OCI-LY7 (cell line): Measurements from ENCODE around the gene GEMIN5. TPM values are rescaled to one million over a fixed set of nuclear protein-coding genes. Genes with fewer than 3 reads are reported as not detected.

Experiments
- BruUV-seq: library from RNA; stranded (reverse); fragments of 400-500 nt; replicated peaks from 2 replicates; lab custom pipeline; 2021; lab: Mats Ljungman, UMichigan
- CTCF ChIA-PET: fragments of 300-600 bp; sonication (Branson Sonifier 250); formaldehyde crosslinking; loops from one replicate; lab custom pipeline; 2022; ENCODE audit warnings: antibody characterized with exemption; ENCODE audit not compliant: unreplicated experiment; lab: Charles Lee
- POLR2A ChIA-PET: fragments of 300-600 bp; sonication (Branson Sonifier 250); formaldehyde crosslinking; loops from one replicate; lab custom pipeline; 2022; ENCODE audit warnings: antibody characterized with exemption; lab: Charles Lee
- DNase-seq: peaks from one replicate; pipeline ENCODE4 v3.0.0-alpha.2; 2015; ENCODE audit warnings: low spot score
- H2AFZ ChIP-seq: fragments of 200-600 bp; sonication (generic), shearing (Covaris generic); 2 replicates; pipeline ENCODE4 v1.6.1; 2014; ENCODE audit warnings: mild to moderate bottlenecking, antibody characterized with exemption, low read length, moderate library complexity
- H3K27ac ChIP-seq: fragments of 200-600 bp; sonication (generic); 2 replicates; pipeline ENCODE4 v1.5.1; 2014; ENCODE audit warnings: mixed run types, low read depth, mild to moderate bottlenecking, moderate library complexity, low read length, inconsistent platforms; ENCODE audit not compliant: poor library complexity, severe bottlenecking
- H3K36me3 ChIP-seq: fragments of 200-600 bp; sonication (generic); 2 replicates; pipeline ENCODE4 v1.6.1; 2014; ENCODE audit warnings: mild to moderate bottlenecking, antibody characterized with exemption, low read length, moderate library complexity, mixed read lengths; ENCODE audit not compliant: insufficient read depth
- H3K4me1 ChIP-seq: fragments of 200-600 bp; sonication (generic); 2 replicates; pipeline ENCODE4 v1.5.1; 2014; ENCODE audit warnings: mild to moderate bottlenecking, low read length; ENCODE audit not compliant: insufficient read depth, poor library complexity, severe bottlenecking
- H3K4me2 ChIP-seq: fragments of 200-600 bp; sonication (generic); 2 replicates; pipeline ENCODE4 v1.6.1; 2014; ENCODE audit warnings: mild to moderate bottlenecking, low read length
- H3K4me3 ChIP-seq: fragments of 200-600 bp; sonication (generic); 2 replicates; pipeline ENCODE4 v1.5.1; 2014; ENCODE audit warnings: mild to moderate bottlenecking, low read depth, low read length; ENCODE audit not compliant: poor library complexity, severe bottlenecking
- H3K79me2 ChIP-seq: fragments of 200-600 bp; sonication (generic); 2 replicates; pipeline ENCODE4 v1.6.1; 2016; ENCODE audit warnings: low read depth, mild to moderate bottlenecking, low read length, moderate library complexity, mixed read lengths; ENCODE audit not compliant: insufficient read depth
- H3K9me2 ChIP-seq: fragments of 200-600 bp; sonication (generic); 2 replicates; pipeline ENCODE4 v1.6.1; 2016; ENCODE audit warnings: mild to moderate bottlenecking, low read length, mixed read lengths; ENCODE audit not compliant: insufficient read depth
- H3K9me3 ChIP-seq: fragments of 200-600 bp; sonication (generic); 2 replicates; pipeline ENCODE4 v1.6.1; 2014; ENCODE audit warnings: mild to moderate bottlenecking, mixed run types, low read length, mixed read lengths
- H4K20me1 ChIP-seq: fragments of 200-600 bp; sonication (generic); 2 replicates; pipeline ENCODE4 v1.6.1; 2014; ENCODE audit warnings: mild to moderate bottlenecking, antibody characterized with exemption, low read length, moderate library complexity, mixed read lengths; ENCODE audit not compliant: insufficient read depth
- CTCF ChIP-seq: fragments of 200-600 bp; sonication (generic); conservative IDR thresholded peaks from 2 replicates; pipeline ENCODE4 v1.5.1; 2014; ENCODE audit warnings: mild to moderate bottlenecking, antibody characterized with exemption, low read length, moderate library complexity, mixed read lengths
- EZH2phosphoT487 ChIP-seq: fragments of 200-600 bp; sonication (generic); IDR thresholded peaks from 2 replicates; pipeline ENCODE4 v1.6.1; 2018; ENCODE audit warnings: low read depth, borderline replicate concordance, mild to moderate bottlenecking, mixed run types, antibody characterized with exemption, low read length, moderate library complexity, mixed read lengths
- intact Hi-C: fragments of 100-400 bp; cut with micrococcal nuclease; formaldehyde crosslinking; loops from one replicate; pipeline ENCODE4 v1.10.0; 2022; ENCODE audit not compliant: unreplicated experiment
- total RNA-seq, 2 experiments: library from RNA; depleted of rRNA in 1 of 2; stranded (reverse); fragments of >200 nt in 1 of 2; shearing (Covaris generic) in 1 of 2; gene quantifications; 2 replicates each; pipeline ENCODE4 v1.2.3, GENCODE V29; 2014 to 2022

Gene GEMIN5
- total RNA-seq, 2 experiments from 2014 or later: 17.9 to 25.6 TPM

- Histone ChIP-seq H2AFZ (no peak overlapping the region), H3K4me3 (no peak overlapping the region), H3K36me3 (peaks cover 96% of the 10 kb centered on the region), H4K20me1 (no peaks in the 10 kb centered on the region), H3K9me2 (no peaks in the 10 kb centered on the region), H3K9me3 (no peaks in the 10 kb centered on the region), H3K4me2 (no peak overlapping the region), H3K4me1 (no peaks in the 10 kb centered on the region), H3K27ac (no peak overlapping the region), H3K79me2 (no peaks in the 10 kb centered on the region)
- no peak for TF ChIP-seq CTCF
- TF ChIP-seq EZH2phosphoT487: no peak
- no peak for DNase-seq
- POLR2A ChIA-PET: interaction anchor here (1.0 kb wide), 1 partner anchor 22 kb away, joined by 3 read pairs; no protein-coding TSS in a partner anchor
- CTCF ChIA-PET: no interaction called here
- BruUV-seq: no TSS peak
- intact Hi-C loops: no loop called here
Measured at GRCh38 chr5:154895606-154896561, 42.1 kb downstream of the GEMIN5 start.

GRCh38 chr5:154893381-154893780 lies 44.6 kb downstream of the GEMIN5 start:
- H3K27ac ChIP-seq: no peak overlapping the region
- no TSS peak for BruUV-seq
- H3K9me3 ChIP-seq: no peaks in the 10 kb centered on the region
- DNase-seq: no peak
- no peaks in the 10 kb centered on the region for H3K4me1 ChIP-seq
- no peaks in the 10 kb centered on the region for H3K9me2 ChIP-seq
- POLR2A ChIA-PET: interaction anchor here (0.7 kb wide), 1 partner anchor 183 kb away, joined by 3 read pairs; no protein-coding TSS in a partner anchor
- TF ChIP-seq CTCF: no peak
- no peak for TF ChIP-seq EZH2phosphoT487
- H3K79me2 ChIP-seq: no peaks in the 10 kb centered on the region
- H3K36me3 ChIP-seq: peaks cover 96% of the 10 kb centered on the region
- no peak overlapping the region for H2AFZ ChIP-seq
- H3K4me2 ChIP-seq: no peak overlapping the region
- CTCF ChIA-PET: no interaction called here
- H3K4me3 ChIP-seq: no peak overlapping the region
- intact Hi-C loops: no loop called here
- H4K20me1 ChIP-seq: no peaks in the 10 kb centered on the region

GRCh38 chr5:154892369-154892771 lies 45.6 kb downstream of the GEMIN5 start:
- POLR2A ChIA-PET: no interaction called here
- CTCF ChIA-PET: no interaction called here
- Histone ChIP-seq H3K4me2 (no peak overlapping the region), H3K79me2 (no peaks in the 10 kb centered on the region), H3K4me1 (no peaks in the 10 kb centered on the region), H3K9me3 (no peaks in the 10 kb centered on the region), H3K36me3 (peaks cover 96% of the 10 kb centered on the region), H3K4me3 (no peak overlapping the region), H2AFZ (no peak overlapping the region), H3K27ac (no peak overlapping the region), H3K9me2 (no peaks in the 10 kb centered on the region), H4K20me1 (no peaks in the 10 kb centered on the region)
- DNase-seq: no peak
- intact Hi-C loops: no loop called here
- TF ChIP-seq EZH2phosphoT487 (no peak), CTCF (no peak)
- no TSS peak for BruUV-seq
